Kidney (tissue), 14 donors: Measurements from ENCODE around the gene SNX11. TPM values are rescaled to one million over a fixed set of nuclear protein-coding genes. Genes with fewer than 3 reads are reported as not detected.

ENCODE experiments used
- DNase-seq, 5 donors: peaks; one replicate each; pipeline ENCODE4 v3.0.0-alpha.2; 2013 to 2020
- FAIRE-seq: peaks from 2 replicates; lab custom pipeline; 2012; peaks lifted over from hg19 to GRCh38; lab: Jason Lieb, UNC
- H3K27ac ChIP-seq, 2 donors: one replicate each; pipeline ENCODE4 v1.7.0; 2013; ENCODE audit warnings: low read depth in 2 of 2, low read length in 2 of 2, inconsistent platforms in 1 of 2
- H3K27me3 ChIP-seq: one replicate; pipeline ENCODE4 v1.7.1; 2013; ENCODE audit warnings: low read length, inconsistent platforms; ENCODE audit not compliant: control insufficient read depth, insufficient read depth
- H3K36me3 ChIP-seq, 3 donors: one replicate each; pipeline versions ENCODE4 v1.7.0 to v1.7.1; 2013; ENCODE audit warnings: low read length in 3 of 3, control low read depth in 1 of 3, inconsistent platforms in 1 of 3; ENCODE audit not compliant: insufficient read depth in 3 of 3, control insufficient read depth in 2 of 3
- H3K4me1 ChIP-seq, 3 donors: one replicate each; pipeline versions ENCODE4 v1.7.0 to v1.7.1; 2013; ENCODE audit warnings: low read length in 3 of 3, inconsistent platforms in 1 of 3, low read depth in 1 of 3; ENCODE audit not compliant: control insufficient read depth in 2 of 3, insufficient read depth in 2 of 3
- H3K4me3 ChIP-seq, 3 donors: one replicate each; pipeline versions ENCODE4 v1.7.0 to v1.8.1; 2013; ENCODE audit warnings: low read length in 3 of 3, control low read depth in 1 of 3, inconsistent platforms in 1 of 3
- H3K9ac ChIP-seq, 3 donors: one replicate each; pipeline versions ENCODE4 v1.7.0 to v1.7.1; 2013; ENCODE audit warnings: low read length in 3 of 3, control low read depth in 1 of 3, inconsistent platforms in 1 of 3
- H3K9me3 ChIP-seq, 3 donors: one replicate each; pipeline versions ENCODE4 v1.7.0 to v1.7.1; 2013; ENCODE audit warnings: low read length in 3 of 3, control low read depth in 1 of 3, inconsistent platforms in 1 of 3; ENCODE audit not compliant: control insufficient read depth in 2 of 3, insufficient read depth in 1 of 3
- CTCF ChIP-seq: IDR thresholded peaks from 3 replicates; pipeline ENCODE4 v1.5.1; 2012; ENCODE audit warnings: mild to moderate bottlenecking, moderate library complexity, borderline replicate concordance; ENCODE audit not compliant: insufficient read depth; ENCODE audit errors: extremely low read depth
- intact Hi-C: fragments of 100-400 bp; cut with DNase I; formaldehyde crosslinking; loops from one replicate; pipeline ENCODE4 v1.11.1; 2022
- polyA plus RNA-seq: library from polyadenylated mRNA; stranded (reverse); fragments of 350-450 nt; fragmentation: Illumina TruSeq; extraction: RNeasy Lipid Tissue Mini Kit (QIAGEN cat#74804); gene quantifications from one replicate; pipeline ENCODE4 v1.2.3, GENCODE V29; 2014; ENCODE audit warnings: low read depth, low replicate concordance; ENCODE audit not compliant: insufficient read depth
- total RNA-seq: library from RNA; stranded (reverse); fragmentation: NEBNext Ultra II Directional; extraction: Animal tissue kit (Norgen Biotek cat#: 25700); gene quantifications from one replicate; pipeline ENCODE4 v1.2.1, GENCODE V29; 2021
- donor health status: control.
- donor health status: control.
- donor health status: control.
- donor health status: control.
- donor health status: control.
- donor health status: DM: yes; HTN: yes; CAD: no.
- donor health status: Normal renal cell carcinoma (clear cell type).

The SNX11 gene
- total and polyA plus RNA-seq, 2 donors from 2014 or later = 22.4 to 25.3 TPM

- no peaks in the 10 kb centered on the region for H3K36me3 ChIP-seq
- intact Hi-C loops = loop anchor here (10.0 kb wide), 1 partner anchor 110 kb away; no protein-coding TSS in a partner anchor
- no peaks in the 10 kb centered on the region for H3K9me3 ChIP-seq
- H3K4me3 ChIP-seq = no peak overlapping the region
- H3K9ac ChIP-seq = no peak overlapping the region
- H3K27me3 ChIP-seq = no peaks in the 10 kb centered on the region
- TF ChIP-seq CTCF = no peak
- FAIRE-seq (no peak), DNase-seq (no peak)
- H3K4me1 ChIP-seq = no peaks in the 10 kb centered on the region
- H3K27ac ChIP-seq = no peak overlapping the region
These were observed 27.4 kb downstream of the SNX11 start for GRCh38 chr17:48134912-48135480.

- H3K9ac ChIP-seq = no peak overlapping the region
- no peak overlapping the region for H3K27ac ChIP-seq
- FAIRE-seq (no peak), DNase-seq (no peak)
- no peak overlapping the region for H3K4me3 ChIP-seq
- no peaks in the 10 kb centered on the region for H3K36me3 ChIP-seq
- H3K27me3 ChIP-seq = no peaks in the 10 kb centered on the region
- no peaks in the 10 kb centered on the region for H3K4me1 ChIP-seq
- intact Hi-C loops = loop anchor here (10.0 kb wide), 1 partner anchor 113 kb away; no protein-coding TSS in a partner anchor
- no peaks in the 10 kb centered on the region for H3K9me3 ChIP-seq
- no peak for TF ChIP-seq CTCF
These were observed 30.1 kb downstream of the SNX11 start for GRCh38 chr17:48137656-48138055.

GRCh38 chr17:48139944-48140343 lies 32.4 kb downstream of the SNX11 start:
- Histone ChIP-seq H3K4me1 (no peaks in the 10 kb centered on the region), H3K27me3 (no peaks in the 10 kb centered on the region), H3K9ac (no peak overlapping the region), H3K36me3 (no peaks in the 10 kb centered on the region), H3K27ac (no peak overlapping the region), H3K4me3 (no peak overlapping the region), H3K9me3 (no peaks in the 10 kb centered on the region)
- intact Hi-C loops = loop anchor here (10.0 kb wide), 1 partner anchor 115 kb away; no protein-coding TSS in a partner anchor
- FAIRE-seq = no peak
- no peak for TF ChIP-seq CTCF
- DNase-seq = no peak
